Suprapubic skin (tissue), 3 donors: ENCODE results near the gene CACNA1D.

ENCODE experiments used
- CTCF ChIP-seq, 2 donors: fragments of 200-600 bp in 1 of 2; fragments of 450-650 bp in 1 of 2; sonication (generic) in 1 of 2; IDR thresholded peaks; one replicate each; pipeline ENCODE4 v1.5.1; 2016 to 2019; ENCODE audit warnings: antibody characterized with exemption in 2 of 2, mild to moderate bottlenecking in 1 of 2, moderate library complexity in 1 of 2
- EP300 ChIP-seq: sonication (generic); formaldehyde crosslinking; IDR thresholded peaks from one replicate; pipeline ENCODE4 v1.6.1; 2017; ENCODE audit warnings: antibody characterized with exemption
- POLR2A ChIP-seq, 2 donors: fragments of 450-650 bp; IDR thresholded peaks; one replicate each; pipeline ENCODE4 v1.6.1; 2017; ENCODE audit warnings: antibody characterized with exemption in 2 of 2, mild to moderate bottlenecking in 2 of 2, moderate library complexity in 2 of 2

- no peak for TF ChIP-seq CTCF (IDR thresholded peaks at IDR 0.05)
- TF ChIP-seq EP300 = no peak
- TF ChIP-seq POLR2A (IDR thresholded peaks at IDR 0.05) = no peak
These were observed 246.5 kb downstream of the CACNA1D start for GRCh38 chr3:53740956-53741355.
